Measurements from ENCODE around the gene ODAD3. TPM values are rescaled to one million over a fixed set of nuclear protein-coding genes. Genes with fewer than 3 reads are reported as not detected.

Gene ODAD3
- total RNA-seq, 1 donor from 2014 or later = 0.15 TPM

DNA sequence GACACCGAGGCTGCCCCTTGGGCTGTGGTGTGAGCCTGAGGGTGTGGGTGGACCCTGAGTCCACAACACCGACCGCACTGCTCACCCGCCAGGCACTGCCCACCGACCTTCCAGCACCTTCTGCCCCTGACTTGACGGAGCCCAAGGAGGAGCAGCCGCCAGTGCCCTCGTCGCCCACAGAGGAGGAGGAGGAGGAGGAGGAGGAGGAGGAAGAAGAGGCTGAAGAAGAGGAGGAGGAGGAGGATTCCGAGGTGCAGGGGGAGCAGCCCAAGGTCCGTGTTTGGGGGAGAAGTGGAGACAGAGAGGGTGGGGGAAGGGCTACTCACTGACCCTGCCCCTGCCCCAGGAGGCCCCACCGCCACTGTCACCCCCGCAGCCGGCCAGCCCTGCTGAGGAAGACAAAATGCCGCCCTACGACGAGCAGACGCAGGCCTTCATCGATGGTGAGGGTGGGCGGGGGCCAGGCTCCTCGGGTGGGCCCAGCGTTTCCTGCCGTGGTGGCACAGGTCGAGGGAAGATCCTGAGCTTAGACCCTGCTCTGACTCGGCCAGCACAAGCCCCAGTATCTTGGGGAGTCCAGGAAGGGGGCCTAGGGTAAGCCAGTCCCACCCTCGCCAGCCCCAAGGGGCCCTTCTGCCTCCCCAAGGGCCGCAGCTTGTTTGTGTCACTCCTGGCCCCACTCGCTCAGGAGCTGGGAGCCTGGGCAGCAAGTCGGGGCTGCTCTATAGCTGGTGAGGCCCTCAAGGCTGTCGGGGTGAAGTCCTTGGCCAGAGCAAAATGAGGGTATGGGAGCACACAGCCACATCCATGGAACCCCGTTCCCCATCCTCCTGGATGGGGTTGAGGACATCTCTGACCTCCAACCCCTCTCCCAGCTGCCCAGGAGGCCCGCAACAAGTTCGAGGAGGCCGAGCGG, 12.7 kb upstream of the ODAD3 start:
- H3K27ac Mint-ChIP-seq (ENCODE audit: unreplicated experiment) = no peak overlapping the region
- peaks cover 9% of the 10 kb centered on the region for H3K36me3 Mint-ChIP-seq (ENCODE audit: low read depth)
- no peak overlapping the region for H3K4me3 Mint-ChIP-seq (ENCODE audit: unreplicated experiment)
- no peak for DNase-seq (ENCODE audit: low spot score)
- peaks cover 5% of the 10 kb centered on the region for H3K4me1 Mint-ChIP-seq (ENCODE audit: low read depth)
- TF ChIP-seq, protein P1, sequence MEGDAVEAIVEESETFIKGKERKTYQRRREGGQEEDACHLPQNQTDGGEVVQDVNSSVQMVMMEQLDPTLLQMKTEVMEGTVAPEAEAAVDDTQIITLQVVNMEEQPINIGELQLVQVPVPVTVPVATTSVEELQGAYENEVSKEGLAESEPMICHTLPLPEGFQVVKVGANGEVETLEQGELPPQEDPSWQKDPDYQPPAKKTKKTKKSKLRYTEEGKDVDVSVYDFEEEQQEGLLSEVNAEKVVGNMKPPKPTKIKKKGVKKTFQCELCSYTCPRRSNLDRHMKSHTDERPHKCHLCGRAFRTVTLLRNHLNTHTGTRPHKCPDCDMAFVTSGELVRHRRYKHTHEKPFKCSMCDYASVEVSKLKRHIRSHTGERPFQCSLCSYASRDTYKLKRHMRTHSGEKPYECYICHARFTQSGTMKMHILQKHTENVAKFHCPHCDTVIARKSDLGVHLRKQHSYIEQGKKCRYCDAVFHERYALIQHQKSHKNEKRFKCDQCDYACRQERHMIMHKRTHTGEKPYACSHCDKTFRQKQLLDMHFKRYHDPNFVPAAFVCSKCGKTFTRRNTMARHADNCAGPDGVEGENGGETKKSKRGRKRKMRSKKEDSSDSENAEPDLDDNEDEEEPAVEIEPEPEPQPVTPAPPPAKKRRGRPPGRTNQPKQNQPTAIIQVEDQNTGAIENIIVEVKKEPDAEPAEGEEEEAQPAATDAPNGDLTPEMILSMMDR (IDR thresholded peaks at IDR 0.05) = no peak
- H3K9me3 Mint-ChIP-seq (ENCODE audit: low read depth) = no peaks in the 10 kb centered on the region
- no peaks in the 10 kb centered on the region for H3K27me3 Mint-ChIP-seq (ENCODE audit: low read depth)

DNA sequence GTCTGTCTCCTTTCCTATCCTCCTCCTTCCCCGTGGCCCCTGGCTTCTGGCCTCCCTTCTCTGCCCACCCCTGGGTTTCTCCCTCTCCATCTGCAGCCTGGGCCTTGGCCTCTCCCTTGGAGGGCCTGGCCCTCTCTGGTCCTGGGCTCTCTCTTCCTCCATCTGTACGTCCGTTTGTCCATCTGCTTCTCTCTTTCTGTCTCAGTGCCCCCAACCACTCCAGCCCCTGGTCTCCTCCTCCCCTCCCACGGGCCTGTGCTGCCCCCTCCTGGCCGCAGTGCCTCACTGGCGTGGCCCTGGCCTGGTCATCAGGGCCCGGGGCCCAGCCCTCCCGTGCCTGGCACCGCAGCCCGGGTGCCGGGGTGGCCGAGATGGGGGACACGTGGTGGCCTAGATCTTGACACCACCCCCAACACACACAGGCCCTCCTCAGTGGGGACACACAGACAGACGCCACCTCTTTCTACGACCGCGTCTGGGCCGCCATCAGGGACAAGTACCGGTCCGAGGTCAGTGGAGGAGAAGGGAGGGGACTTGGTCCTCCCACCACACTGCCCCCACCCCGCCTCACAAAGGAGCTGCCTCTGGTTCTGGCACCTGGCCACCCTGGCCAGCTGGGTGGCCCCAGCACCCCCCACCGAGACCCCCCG, 11.9 kb upstream of the ODAD3 start:
- Mint-ChIP-seq H3K36me3 (ENCODE audit: low read depth) (peaks cover 14% of the 10 kb centered on the region), H3K27me3 (ENCODE audit: low read depth) (no peaks in the 10 kb centered on the region), H3K4me3 (ENCODE audit: unreplicated experiment) (no peak overlapping the region), H3K27ac (ENCODE audit: unreplicated experiment) (no peak overlapping the region), H3K4me1 (ENCODE audit: low read depth) (no peaks in the 10 kb centered on the region), H3K9me3 (ENCODE audit: low read depth) (no peaks in the 10 kb centered on the region)
- TF ChIP-seq, protein P1 (IDR thresholded peaks at IDR 0.05) = peak; percentile 84
- no peak for DNase-seq (ENCODE audit: low spot score)

DNA sequence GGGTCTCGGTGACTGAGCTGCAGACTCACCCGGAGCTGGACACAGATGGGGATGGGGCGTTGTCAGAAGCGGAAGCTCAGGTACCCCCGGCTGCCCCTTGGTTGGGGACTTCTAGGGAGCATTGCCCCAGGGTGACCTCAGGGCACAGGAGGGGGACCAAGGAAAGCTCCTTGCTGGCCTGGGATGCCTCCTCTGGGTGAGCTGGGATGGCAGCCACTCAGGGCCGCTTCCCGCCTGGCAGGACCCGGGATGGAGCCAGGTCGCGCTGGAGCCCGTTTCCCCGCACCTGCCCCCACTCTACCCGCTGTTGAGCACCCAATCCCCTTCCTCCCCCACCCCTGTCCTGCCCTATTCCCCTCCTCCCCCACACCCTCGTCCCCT, 11.3 kb upstream of the ODAD3 start:
- no peak for DNase-seq (ENCODE audit: low spot score)
- H3K9me3 Mint-ChIP-seq (ENCODE audit: low read depth) = no peaks in the 10 kb centered on the region
- no peak overlapping the region for H3K4me3 Mint-ChIP-seq (ENCODE audit: unreplicated experiment)
- H3K4me1 Mint-ChIP-seq (ENCODE audit: low read depth) = no peaks in the 10 kb centered on the region
- H3K36me3 Mint-ChIP-seq (ENCODE audit: low read depth) = peaks cover 16% of the 10 kb centered on the region
- no peak overlapping the region for H3K27ac Mint-ChIP-seq (ENCODE audit: unreplicated experiment)
- no peaks in the 10 kb centered on the region for H3K27me3 Mint-ChIP-seq (ENCODE audit: low read depth)
- TF ChIP-seq, protein P1 (IDR thresholded peaks at IDR 0.05) = no peak

DNA sequence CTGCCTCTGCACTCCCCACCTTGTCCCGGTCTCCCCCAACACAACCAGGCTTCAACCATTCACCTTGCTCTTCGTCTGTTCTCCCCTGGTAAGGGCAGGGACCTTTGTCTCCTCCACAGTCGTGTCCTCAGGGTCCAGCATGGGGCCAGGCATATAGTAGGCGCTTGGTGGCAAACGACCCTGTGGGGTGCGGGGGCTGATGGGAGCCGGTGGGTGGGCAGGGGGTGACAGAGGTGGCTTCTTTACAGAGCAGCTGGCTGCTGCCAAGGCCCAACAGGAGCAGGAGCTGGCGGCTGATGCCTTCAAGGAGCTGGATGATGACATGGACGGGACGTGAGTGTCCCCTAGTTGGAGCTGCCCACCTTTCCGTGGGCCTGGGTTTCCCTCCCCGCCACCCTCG, 10.2 kb upstream of the ODAD3 start:
- DNase-seq (ENCODE audit: low spot score) = no peak
- Mint-ChIP-seq H3K27me3 (ENCODE audit: low read depth) (no peaks in the 10 kb centered on the region), H3K4me3 (ENCODE audit: unreplicated experiment) (no peak overlapping the region), H3K9me3 (ENCODE audit: low read depth) (no peaks in the 10 kb centered on the region), H3K36me3 (ENCODE audit: low read depth) (peaks cover 17% of the 10 kb centered on the region), H3K4me1 (ENCODE audit: low read depth) (peaks cover 3% of the 10 kb centered on the region), H3K27ac (ENCODE audit: unreplicated experiment) (no peak overlapping the region)
- TF ChIP-seq, protein P1 (IDR thresholded peaks at IDR 0.05) = no peak

DNA sequence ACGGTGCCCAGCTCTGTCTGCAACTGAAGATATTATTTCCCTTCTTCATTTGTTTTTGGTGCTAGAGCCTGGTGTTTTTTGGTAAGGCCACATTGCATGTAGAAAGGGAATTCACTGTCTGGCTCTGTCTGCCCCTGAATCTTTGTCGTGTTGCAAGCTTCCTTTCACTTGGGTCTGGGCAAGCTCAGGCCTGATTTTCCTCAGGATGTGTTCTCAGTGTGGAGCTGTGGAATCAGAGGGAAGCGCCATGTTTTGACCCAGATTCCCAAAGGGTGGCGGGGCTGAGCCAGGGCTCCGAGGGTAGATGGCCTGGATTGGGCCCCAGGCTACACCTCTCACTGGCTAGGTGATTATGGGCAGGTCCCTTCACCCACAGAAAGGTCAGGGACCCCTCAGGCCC, 9.1 kb upstream of the ODAD3 start:
- H3K4me3 Mint-ChIP-seq (ENCODE audit: unreplicated experiment) = no peak overlapping the region

More for the DNA sequence above, 9.1 kb upstream of the ODAD3 start:
- DNase-seq (ENCODE audit: low spot score) = no peak
- H3K36me3 Mint-ChIP-seq (ENCODE audit: low read depth) = peaks cover 15% of the 10 kb centered on the region
- H3K27ac Mint-ChIP-seq (ENCODE audit: unreplicated experiment) = no peak overlapping the region
- H3K4me1 Mint-ChIP-seq (ENCODE audit: low read depth) = peaks cover 3% of the 10 kb centered on the region
- TF ChIP-seq, protein P1 (IDR thresholded peaks at IDR 0.05) = no peak
- H3K27me3 Mint-ChIP-seq (ENCODE audit: low read depth) = no peaks in the 10 kb centered on the region
- H3K9me3 Mint-ChIP-seq (ENCODE audit: low read depth) = no peaks in the 10 kb centered on the region

Data from chondrocyte (in vitro differentiated cells).